ENCODE measurements around the gene ULK1. TPM values are rescaled to one million over a fixed set of nuclear protein-coding genes. Genes with fewer than 3 reads are reported as not detected.

Gene ULK1
- total and polyA plus RNA-seq, 2 experiments from 2014 or later = 4.0 to 6.9 TPM

GRCh38 chr12:131927110-131928079, 33.0 kb downstream of the ULK1 start:
- Histone ChIP-seq H2AFZ (no peak overlapping the region), H3K79me2 (ENCODE audit: insufficient read depth) (peaks cover 32% of the 10 kb centered on the region), H3F3A (ENCODE audit: insufficient read depth) (no peaks in the 10 kb centered on the region; the same call in 1 of the 2 replicates), H3K4me3 (0 out of 2 replicates have a peak overlapping the region, but pooled peaks have one; percentile 90), H3K36me3 (ENCODE audit: low read depth) (no peaks in the 10 kb centered on the region), H3K4me2 (ENCODE audit: unreplicated experiment) (no peak overlapping the region), H3K9me3 (ENCODE audit: low read depth) (no peaks in the 10 kb centered on the region), H3K9me2 (ENCODE audit: insufficient read depth) (no peaks in the 10 kb centered on the region), H3K4me1 (ENCODE audit: insufficient read depth) (no peaks in the 10 kb centered on the region), H3K27me3 (replicated peaks; ENCODE audit: insufficient read depth) (no peaks in the 10 kb centered on the region), H4K20me1 (ENCODE audit: insufficient read depth) (no peaks in the 10 kb centered on the region), H3K27ac (no peak overlapping the region), H3K9ac (peak overlapping the region; percentile 92; the same call in 1 of the 2 replicates)
- no peak for DNase-seq
- in situ Hi-C loops (cut with MboI) = no loop called here
- WGBS, 2 experiments (ENCODE audit: low coverage in 1 of 2, low lambda C conversion rate in 2 of 2, missing lambda C conversion rate in 2 of 2) = 81 to 83% methylated on average over 18 to 24 of the region's 24 CpGs
- no peak for TF ChIP-seq EZH2phosphoT487 (IDR thresholded peaks at IDR 0.05; ENCODE audit: insufficient read depth, low read depth)
- no peak for TF ChIP-seq EZH2 (IDR thresholded peaks at IDR 0.05; ENCODE audit: insufficient read depth, poor library complexity, severe bottlenecking)

GRCh38 chr12:131928080-131928710, 33.8 kb downstream of the ULK1 start:
- H3K9me2 ChIP-seq (ENCODE audit: insufficient read depth) = no peaks in the 10 kb centered on the region
- no peaks in the 10 kb centered on the region for H3K9me3 ChIP-seq (ENCODE audit: low read depth)
- H3K9ac ChIP-seq = peak overlapping the region; percentile 92
- no peaks in the 10 kb centered on the region for H4K20me1 ChIP-seq (ENCODE audit: insufficient read depth)
- no peak for DNase-seq
- H3K4me3 ChIP-seq = peak overlapping the region; percentile 90
- TF ChIP-seq EZH2phosphoT487 (IDR thresholded peaks at IDR 0.05; ENCODE audit: insufficient read depth, low read depth) = no peak
- no peak for TF ChIP-seq EZH2 (IDR thresholded peaks at IDR 0.05; ENCODE audit: insufficient read depth, poor library complexity, severe bottlenecking)
- H3K27ac ChIP-seq = peak overlapping the region; percentile 52
- H3K4me1 ChIP-seq (ENCODE audit: insufficient read depth) = no peaks in the 10 kb centered on the region
- H3K4me2 ChIP-seq (ENCODE audit: unreplicated experiment) = peak overlapping the region; percentile 78
- H3K27me3 ChIP-seq (replicated peaks; ENCODE audit: insufficient read depth) = no peaks in the 10 kb centered on the region
- H3K36me3 ChIP-seq (ENCODE audit: low read depth) = peaks cover 4% of the 10 kb centered on the region; the same call in 1 of the 2 replicates
- in situ Hi-C loops (cut with MboI) = no loop called here
- peaks cover 38% of the 10 kb centered on the region for H3K79me2 ChIP-seq (ENCODE audit: insufficient read depth)
- 23 to 24% methylated on average over 29 to 33 of the region's 33 CpGs for WGBS, 2 experiments (ENCODE audit: low coverage in 1 of 2, low lambda C conversion rate in 2 of 2, missing lambda C conversion rate in 2 of 2)
- peak overlapping the region; percentile 82 for H2AFZ ChIP-seq
- H3F3A ChIP-seq (ENCODE audit: insufficient read depth) = no peaks in the 10 kb centered on the region

- H3F3A ChIP-seq (ENCODE audit: insufficient read depth) = no peaks in the 10 kb centered on the region
- H3K9me3 ChIP-seq (ENCODE audit: low read depth) = no peaks in the 10 kb centered on the region
- H3K36me3 ChIP-seq (ENCODE audit: low read depth) = peaks cover 11% of the 10 kb centered on the region; the same call in 1 of the 2 replicates
- 0 to 1% methylated on average over 51 to 72 of the region's 84 CpGs for WGBS, 2 experiments (ENCODE audit: low coverage in 1 of 2, low lambda C conversion rate in 2 of 2, missing lambda C conversion rate in 2 of 2)
- H2AFZ ChIP-seq = peak within 1 kb of the TSS; percentile 82
- H3K4me3 ChIP-seq = peak within 1 kb of the TSS; percentile 90
- H3K4me1 ChIP-seq (ENCODE audit: insufficient read depth) = no peaks in the 10 kb centered on the region
- in situ Hi-C loops (cut with MboI) = no loop called here
- H3K4me2 ChIP-seq (ENCODE audit: unreplicated experiment) = peak within 1 kb of the TSS; percentile 78
- no peaks in the 10 kb centered on the region for H3K27me3 ChIP-seq (replicated peaks; ENCODE audit: insufficient read depth)
- peak; percentile 98 for DNase-seq
- H3K27ac ChIP-seq = peak within 1 kb of the TSS; percentile 52
- H4K20me1 ChIP-seq (ENCODE audit: insufficient read depth) = no peaks in the 10 kb centered on the region
- no peaks in the 10 kb centered on the region for H3K9me2 ChIP-seq (ENCODE audit: insufficient read depth)
- peaks cover 45% of the 10 kb centered on the region for H3K79me2 ChIP-seq (ENCODE audit: insufficient read depth)
- H3K9ac ChIP-seq = peak within 1 kb of the TSS; percentile 92
- TF ChIP-seq EZH2 (IDR thresholded peaks at IDR 0.05; ENCODE audit: insufficient read depth, poor library complexity, severe bottlenecking) (no peak), EZH2phosphoT487 (IDR thresholded peaks at IDR 0.05; ENCODE audit: insufficient read depth, low read depth) (no peak)
Observed at GRCh38 chr12:131928711-131929580, 34.5 kb downstream of the ULK1 start, which contains the start of gene PUS1. Gene PUS1, plus strand, starts transcription at chr12:131929276. Its CDS starts 447 bp downstream, at chr12:131929723.

Data from GM23248 (cell line).